Measurements from ENCODE around the gene AMT. TPM values are rescaled to one million over a fixed set of nuclear protein-coding genes. Genes with fewer than 3 reads are reported as not detected.

Gene AMT
- total RNA-seq, 1 experiment from 2014 or later: 1.6 TPM

- TF ChIP-seq, protein P1, sequence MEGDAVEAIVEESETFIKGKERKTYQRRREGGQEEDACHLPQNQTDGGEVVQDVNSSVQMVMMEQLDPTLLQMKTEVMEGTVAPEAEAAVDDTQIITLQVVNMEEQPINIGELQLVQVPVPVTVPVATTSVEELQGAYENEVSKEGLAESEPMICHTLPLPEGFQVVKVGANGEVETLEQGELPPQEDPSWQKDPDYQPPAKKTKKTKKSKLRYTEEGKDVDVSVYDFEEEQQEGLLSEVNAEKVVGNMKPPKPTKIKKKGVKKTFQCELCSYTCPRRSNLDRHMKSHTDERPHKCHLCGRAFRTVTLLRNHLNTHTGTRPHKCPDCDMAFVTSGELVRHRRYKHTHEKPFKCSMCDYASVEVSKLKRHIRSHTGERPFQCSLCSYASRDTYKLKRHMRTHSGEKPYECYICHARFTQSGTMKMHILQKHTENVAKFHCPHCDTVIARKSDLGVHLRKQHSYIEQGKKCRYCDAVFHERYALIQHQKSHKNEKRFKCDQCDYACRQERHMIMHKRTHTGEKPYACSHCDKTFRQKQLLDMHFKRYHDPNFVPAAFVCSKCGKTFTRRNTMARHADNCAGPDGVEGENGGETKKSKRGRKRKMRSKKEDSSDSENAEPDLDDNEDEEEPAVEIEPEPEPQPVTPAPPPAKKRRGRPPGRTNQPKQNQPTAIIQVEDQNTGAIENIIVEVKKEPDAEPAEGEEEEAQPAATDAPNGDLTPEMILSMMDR (IDR thresholded peaks at IDR 0.05; ENCODE audit: insufficient read depth in 1 of 2, low read depth in 1 of 2, low read length in 1 of 2, severe bottlenecking in 1 of 2, unreplicated experiment in 1 of 2): no peak
- no peak overlapping the region for H3K27ac Mint-ChIP-seq (ENCODE audit: unreplicated experiment)
- Histone ChIP-seq H3K4me3 (ENCODE audit: low read depth, low read length) (no peak overlapping the region), H3K9me3 (no peaks in the 10 kb centered on the region), H3K4me1 (peaks cover 9% of the 10 kb centered on the region; the same call in 1 of the 2 replicates), H3K27me3 (replicated peaks; ENCODE audit: control insufficient read depth, insufficient read depth, low read length) (no peaks in the 10 kb centered on the region), H3K36me3 (ENCODE audit: control insufficient read depth, insufficient read depth, low read length) (no peaks in the 10 kb centered on the region; the same call in none of the 2 replicates)
- POLR2A ChIA-PET: no interaction called here
- H3K4me1 Mint-ChIP-seq (ENCODE audit: low read depth, unreplicated experiment): peaks cover 12% of the 10 kb centered on the region
- H3K9me3 Mint-ChIP-seq (ENCODE audit: unreplicated experiment): no peaks in the 10 kb centered on the region
- intact Hi-C loops (cut with micrococcal nuclease; ENCODE audit: unreplicated experiment): no loop called here
- CTCF ChIA-PET: no interaction called here
- no TSS peak for BruUV-seq (replicated peaks)
- H3K36me3 Mint-ChIP-seq (ENCODE audit: insufficient read depth, unreplicated experiment): peaks cover 39% of the 10 kb centered on the region
- no peak for DNase-seq
- no peaks in the 10 kb centered on the region for H3K27me3 Mint-ChIP-seq (ENCODE audit: insufficient read depth, unreplicated experiment)
- H3K4me3 Mint-ChIP-seq (ENCODE audit: unreplicated experiment): no peak overlapping the region
Measured at GRCh38 chr3:49403891-49404290, 18.4 kb downstream of the AMT start.

- no peaks in the 10 kb centered on the region for H3K9me3 Mint-ChIP-seq (ENCODE audit: unreplicated experiment)
- Histone ChIP-seq H3K9me3 (no peaks in the 10 kb centered on the region), H3K27me3 (replicated peaks; ENCODE audit: control insufficient read depth, insufficient read depth, low read length) (no peaks in the 10 kb centered on the region), H3K36me3 (ENCODE audit: control insufficient read depth, insufficient read depth, low read length) (no peaks in the 10 kb centered on the region; the same call in none of the 2 replicates), H3K4me1 (peaks cover 13% of the 10 kb centered on the region), H3K4me3 (ENCODE audit: low read depth, low read length) (no peak overlapping the region)
- no peaks in the 10 kb centered on the region for H3K27me3 Mint-ChIP-seq (ENCODE audit: insufficient read depth, unreplicated experiment)
- no peak overlapping the region for H3K4me3 Mint-ChIP-seq (ENCODE audit: unreplicated experiment)
- intact Hi-C loops (cut with micrococcal nuclease; ENCODE audit: unreplicated experiment): no loop called here
- H3K36me3 Mint-ChIP-seq (ENCODE audit: insufficient read depth, unreplicated experiment): peaks cover 46% of the 10 kb centered on the region
- no peak for DNase-seq
- BruUV-seq (replicated peaks): no TSS peak
- CTCF ChIA-PET: no interaction called here
- POLR2A ChIA-PET: no interaction called here
- H3K4me1 Mint-ChIP-seq (ENCODE audit: low read depth, unreplicated experiment): peaks cover 18% of the 10 kb centered on the region
- TF ChIP-seq, protein P1 (IDR thresholded peaks at IDR 0.05; ENCODE audit: insufficient read depth in 1 of 2, low read depth in 1 of 2, low read length in 1 of 2, severe bottlenecking in 1 of 2, unreplicated experiment in 1 of 2): no peak
- H3K27ac Mint-ChIP-seq (ENCODE audit: unreplicated experiment): no peak overlapping the region
Measured at GRCh38 chr3:49401766-49402165, 20.5 kb downstream of the AMT start.

DNA sequence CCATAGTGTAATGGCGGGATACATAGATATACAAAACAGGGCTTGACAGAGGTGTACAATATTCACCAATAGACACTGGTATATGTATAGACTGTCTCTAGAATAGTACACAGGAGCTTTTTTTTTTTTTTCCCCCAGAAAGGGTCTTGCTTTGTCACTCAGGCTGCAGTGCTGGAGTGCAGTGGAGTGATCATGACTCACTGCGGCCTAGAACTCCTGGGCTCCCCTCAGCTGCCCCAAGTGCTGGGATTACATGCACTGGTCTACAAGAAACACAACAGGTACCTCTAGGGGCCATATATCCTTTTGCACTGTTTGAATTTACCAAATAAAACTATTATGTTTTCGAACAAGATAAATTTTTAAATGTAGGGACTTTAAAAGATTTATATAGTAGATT, 22.8 kb downstream of the AMT start:
- Mint-ChIP-seq H3K9me3 (ENCODE audit: unreplicated experiment) (no peaks in the 10 kb centered on the region), H3K27ac (ENCODE audit: unreplicated experiment) (no peak overlapping the region), H3K4me1 (ENCODE audit: low read depth, unreplicated experiment) (peaks cover 20% of the 10 kb centered on the region), H3K27me3 (ENCODE audit: insufficient read depth, unreplicated experiment) (no peaks in the 10 kb centered on the region), H3K36me3 (ENCODE audit: insufficient read depth, unreplicated experiment) (peaks cover 54% of the 10 kb centered on the region), H3K4me3 (ENCODE audit: unreplicated experiment) (no peak overlapping the region)
- no peaks in the 10 kb centered on the region for H3K27me3 ChIP-seq (replicated peaks; ENCODE audit: control insufficient read depth, insufficient read depth, low read length)
- no peak for DNase-seq
- BruUV-seq (replicated peaks): no TSS peak
- no peaks in the 10 kb centered on the region for H3K9me3 ChIP-seq
- H3K4me3 ChIP-seq (ENCODE audit: low read depth, low read length): no peak overlapping the region
- POLR2A ChIA-PET: interaction anchor here (1.1 kb wide), 1 partner anchor 59 kb away, joined by 6 read pairs; the partner anchor contains the start of gene USP4
- peaks cover 19% of the 10 kb centered on the region for H3K4me1 ChIP-seq
- TF ChIP-seq, protein P1 (IDR thresholded peaks at IDR 0.05; ENCODE audit: insufficient read depth in 1 of 2, low read depth in 1 of 2, low read length in 1 of 2, severe bottlenecking in 1 of 2, unreplicated experiment in 1 of 2): no peak
- intact Hi-C loops (cut with micrococcal nuclease; ENCODE audit: unreplicated experiment): no loop called here
- CTCF ChIA-PET: no interaction called here
- peaks cover 1% of the 10 kb centered on the region for H3K36me3 ChIP-seq (ENCODE audit: control insufficient read depth, insufficient read depth, low read length)
